ENCODE results near the gene NSFL1C.
"Not testable (repeated sequence)": the region's sequence is repeated elsewhere in the genome, so short reads cannot be mapped to it uniquely, and the experiment has no call there.

Gene NSFL1C

GRCh38 chr20:1466211-1467081 lies at the start of gene NSFL1C:
Gene NSFL1C, minus strand, starts transcription at chr20:1466849. Its CDS starts 25 bp downstream, at chr20:1466824.
- peak; percentile 94 for DNase-seq (ENCODE audit: low spot score)

DNA sequence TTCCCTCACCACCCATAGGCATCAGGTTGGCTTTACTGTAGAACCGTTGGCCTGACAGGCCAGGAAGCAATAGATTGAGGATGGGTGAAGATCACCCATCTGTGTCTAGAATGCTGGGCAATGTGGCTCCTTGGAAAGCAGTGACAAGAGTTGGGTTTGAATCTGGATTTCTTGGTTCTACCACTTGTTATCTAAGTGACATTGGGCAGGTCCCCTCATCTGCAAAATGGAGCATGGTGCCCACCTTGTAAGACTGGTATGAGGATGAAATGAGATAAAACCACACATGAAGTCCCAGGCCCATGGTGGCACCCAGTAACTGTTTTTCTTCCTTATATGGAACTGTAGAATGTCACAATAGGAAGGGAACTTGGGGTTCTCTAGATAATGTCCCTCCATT lies 47.2 kb upstream of the NSFL1C start:
- no peak for DNase-seq (ENCODE audit: low spot score)

DNA sequence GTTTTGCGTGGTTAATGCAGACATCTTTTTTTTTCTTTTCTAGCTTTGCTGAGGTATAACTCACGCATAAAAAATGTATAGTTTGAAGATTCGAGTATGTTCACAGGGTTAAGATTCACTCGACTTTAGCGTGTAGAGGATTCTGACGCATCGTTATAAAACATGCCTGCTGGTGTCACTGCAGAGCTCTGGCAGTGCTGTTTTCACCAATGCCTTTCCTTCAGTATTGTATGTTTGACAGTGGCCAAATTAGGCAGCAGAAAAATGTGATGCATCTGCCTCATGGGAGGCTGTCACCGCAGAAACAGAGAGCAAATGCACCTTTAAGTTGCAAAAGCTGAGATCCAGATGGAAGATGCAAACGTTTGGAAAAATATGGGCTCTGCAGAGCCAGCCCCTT lies 42.6 kb upstream of the NSFL1C start:
- DNase-seq (ENCODE audit: low spot score): no peak

DNA sequence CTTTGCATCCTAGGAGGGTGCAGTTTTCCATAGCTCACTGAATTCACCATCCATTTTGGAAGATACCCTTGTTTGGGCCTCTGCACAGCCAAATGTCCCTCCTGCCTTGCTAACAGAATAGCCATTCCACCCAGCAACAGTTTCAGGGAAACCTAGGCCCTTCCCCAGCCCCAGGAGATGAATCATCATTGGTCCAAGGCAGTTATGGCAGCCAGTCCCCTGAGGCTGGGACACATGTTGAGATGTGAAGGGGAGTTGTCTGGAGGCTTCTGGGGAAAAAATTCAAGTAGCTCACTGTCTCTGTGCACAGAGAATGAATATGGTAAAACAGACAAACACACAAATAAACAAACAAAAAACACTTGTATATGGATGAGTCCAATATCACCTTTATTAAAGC lies 41.9 kb upstream of the NSFL1C start:
- no peak for DNase-seq (ENCODE audit: low spot score)

GRCh38 chr20:1507276-1507675 lies 40.6 kb upstream of the NSFL1C start:
- DNase-seq (ENCODE audit: low spot score): no peak

- no peak for DNase-seq (ENCODE audit: low spot score)
Observed at GRCh38 chr20:1505871-1506270, 39.2 kb upstream of the NSFL1C start.

- DNase-seq (ENCODE audit: low spot score): no peak
Observed at GRCh38 chr20:1505361-1505760, 38.7 kb upstream of the NSFL1C start.

GRCh38 chr20:1503564-1504227 lies 37.0 kb upstream of the NSFL1C start:
- peak; percentile 63 for DNase-seq (ENCODE audit: low spot score)

GRCh38 chr20:1500496-1500895 lies 33.8 kb upstream of the NSFL1C start:
- no peak for DNase-seq (ENCODE audit: low spot score)

GRCh38 chr20:1499528-1500420 lies 33.1 kb upstream of the NSFL1C start:
- DNase-seq (ENCODE audit: low spot score): no peak

DNA sequence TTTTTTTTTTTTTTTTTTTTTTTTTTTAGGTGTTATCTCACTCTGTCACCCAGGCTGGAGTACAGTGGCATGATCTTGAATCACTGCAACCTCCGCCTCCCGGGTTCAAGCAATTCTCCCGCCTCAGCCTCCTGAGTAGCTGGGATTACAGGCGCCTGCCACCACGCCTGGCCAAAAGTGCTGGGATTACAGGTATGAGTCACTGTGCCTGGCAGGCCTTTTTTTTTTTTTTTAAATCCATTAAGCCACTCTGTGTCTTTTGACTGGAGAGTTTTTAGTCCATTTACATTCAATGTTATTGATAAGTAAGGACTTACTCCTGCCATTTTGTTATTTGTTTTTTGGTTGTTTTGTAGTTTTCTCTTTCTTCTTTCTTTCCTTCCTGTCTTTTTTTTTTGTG lies 30.7 kb upstream of the NSFL1C start:
- not testable (repeated sequence) for DNase-seq (ENCODE audit: low spot score)

- no peak for DNase-seq (ENCODE audit: low spot score)
Observed at GRCh38 chr20:1496930-1497329, 30.3 kb upstream of the NSFL1C start.

- DNase-seq (ENCODE audit: low spot score): no peak
Observed at GRCh38 chr20:1494436-1494835, 27.8 kb upstream of the NSFL1C start.

DNA sequence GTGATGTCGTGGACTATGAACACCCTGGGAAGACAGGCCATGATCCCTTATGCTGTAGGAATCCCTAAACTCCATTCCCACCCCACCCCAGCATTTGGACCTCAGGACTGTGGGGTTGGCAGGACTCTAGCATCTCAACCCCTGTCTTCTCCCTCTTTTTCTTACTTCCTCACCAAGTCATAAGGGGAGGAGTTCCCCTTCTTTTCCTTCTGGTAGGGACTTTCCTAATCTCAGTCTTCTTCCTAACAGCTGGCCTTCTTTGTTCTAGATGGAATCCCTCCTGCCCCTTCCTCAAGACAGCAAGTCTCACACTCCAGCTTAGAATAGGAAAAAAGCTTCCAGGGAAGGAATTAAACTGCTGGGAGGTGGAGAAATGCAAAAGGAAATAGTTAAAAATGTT lies 26.9 kb upstream of the NSFL1C start:
- DNase-seq (ENCODE audit: low spot score): no peak

GRCh38 chr20:1491860-1492642 lies 25.4 kb upstream of the NSFL1C start:
- DNase-seq (ENCODE audit: low spot score): no peak

DNA sequence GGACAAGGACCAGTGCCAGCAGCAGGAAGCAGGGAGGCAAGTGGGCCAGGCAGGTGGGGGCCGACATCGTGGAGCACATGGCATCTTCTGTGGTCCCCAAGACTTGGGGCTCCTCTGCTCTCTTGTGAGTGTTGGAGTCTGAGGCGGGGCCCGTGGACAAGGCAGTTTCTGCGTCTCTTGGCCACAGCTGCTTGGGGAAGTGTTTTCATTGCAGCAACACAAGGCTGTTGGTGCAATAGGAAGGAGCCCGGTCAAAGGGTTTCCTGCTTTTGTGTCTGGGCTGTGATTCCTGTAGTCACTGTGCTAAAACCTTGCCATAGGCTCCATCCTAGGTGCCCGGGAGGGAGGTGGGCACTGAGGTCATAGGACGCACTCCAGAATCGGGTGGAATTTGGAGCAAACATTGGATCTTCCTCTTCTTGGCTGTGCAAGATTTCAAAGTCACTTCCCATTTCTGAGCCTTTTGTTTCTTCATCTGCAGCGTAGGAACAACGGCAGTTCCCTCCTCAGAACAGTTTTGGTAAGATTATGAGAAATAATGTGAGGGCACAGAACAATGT lies 24.7 kb upstream of the NSFL1C start, which contains the start of gene SIRPB2:
Gene SIRPB2 (minus strand): TSS at position 140 of the 560 bp plus-strand sequence. CDS start 61 bp downstream, at position 79.
- no peak for DNase-seq (ENCODE audit: low spot score)

- no peak for DNase-seq (ENCODE audit: low spot score)
Observed at GRCh38 chr20:1490643-1491195, 24.1 kb upstream of the NSFL1C start.

DNA sequence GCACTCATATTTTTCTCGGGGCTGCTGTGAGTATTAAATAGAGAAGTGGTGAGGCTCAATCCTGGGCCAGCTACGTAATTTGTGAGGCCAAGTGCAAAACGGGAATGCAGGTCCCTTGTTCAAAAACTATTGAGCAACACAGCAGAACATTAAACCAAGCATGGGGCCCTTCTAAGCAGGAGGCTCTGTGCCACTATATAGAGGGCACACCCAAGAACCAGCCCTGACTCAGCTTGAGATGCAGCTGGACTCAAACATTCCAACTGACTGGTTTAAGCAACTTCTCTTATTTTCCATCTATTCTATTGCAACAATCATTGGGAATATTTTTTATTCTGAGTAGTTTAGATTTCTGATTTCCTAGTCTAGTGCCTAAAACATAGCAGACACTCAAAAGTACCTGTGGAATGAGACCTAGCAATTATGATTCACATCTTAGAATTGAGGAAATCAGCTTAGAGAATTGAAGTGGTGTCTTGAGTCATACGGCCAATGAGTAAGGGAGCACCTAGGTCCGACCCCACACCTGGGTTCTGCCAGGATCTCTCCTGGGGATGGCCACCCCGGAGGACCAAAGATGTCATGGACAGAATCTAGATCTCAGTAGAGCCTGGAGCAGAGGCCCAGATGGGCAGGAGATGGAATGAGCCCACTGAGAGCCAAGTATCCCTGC lies 23.3 kb upstream of the NSFL1C start:
- no peak for DNase-seq (ENCODE audit: low spot score)

GRCh38 chr20:1489325-1489724 lies 22.7 kb upstream of the NSFL1C start:
- DNase-seq (ENCODE audit: low spot score): no peak

DNA sequence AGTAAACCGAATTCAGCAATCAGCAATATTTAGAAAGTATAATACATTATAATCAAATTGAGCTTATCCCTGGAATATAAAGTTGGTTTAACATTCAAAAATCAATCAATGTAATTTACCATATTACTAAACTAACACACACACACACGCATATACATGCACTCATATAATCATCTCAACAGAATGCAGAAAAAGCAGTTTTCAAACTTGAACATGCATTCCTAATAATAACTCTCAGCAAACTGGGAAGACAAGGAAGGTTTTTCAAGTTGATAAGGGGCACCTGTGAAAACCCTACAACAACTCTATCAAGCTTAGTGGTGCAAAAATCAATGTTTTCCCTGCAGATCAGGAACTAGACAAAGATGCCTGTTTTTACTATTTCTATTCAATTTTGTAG lies 19.9 kb upstream of the NSFL1C start:
- DNase-seq (ENCODE audit: low spot score): no peak
